ENCODE measurements around the gene RGS12.

Gene RGS12

GRCh38 chr4:3307486-3307885 lies 14.7 kb downstream of the RGS12 start:
- no peak for DNase-seq (ENCODE audit: low read depth, low spot score)

GRCh38 chr4:3307891-3308575 lies 15.2 kb downstream of the RGS12 start:
- no peak for DNase-seq (ENCODE audit: low read depth, low spot score)

- DNase-seq (ENCODE audit: low read depth, low spot score): no peak
Measured at GRCh38 chr4:3308691-3309090, 15.9 kb downstream of the RGS12 start.

- DNase-seq (ENCODE audit: low read depth, low spot score): no peak
Measured at GRCh38 chr4:3310301-3311094, 17.7 kb downstream of the RGS12 start.

GRCh38 chr4:3311095-3311372 lies 18.2 kb downstream of the RGS12 start:
- no peak for DNase-seq (ENCODE audit: low read depth, low spot score)

GRCh38 chr4:3311489-3312171 lies 18.8 kb downstream of the RGS12 start:
- DNase-seq (ENCODE audit: low read depth, low spot score): no peak

- no peak for DNase-seq (ENCODE audit: low read depth, low spot score)
Measured at GRCh38 chr4:3312362-3312761, 19.5 kb downstream of the RGS12 start.

- no peak for DNase-seq (ENCODE audit: low read depth, low spot score)
Measured at GRCh38 chr4:3313139-3313538, 20.3 kb downstream of the RGS12 start.

- no peak for DNase-seq (ENCODE audit: low read depth, low spot score)
Measured at GRCh38 chr4:3313556-3314228, 20.9 kb downstream of the RGS12 start.

GRCh38 chr4:3314706-3315260 lies 22.0 kb downstream of the RGS12 start:
- DNase-seq (ENCODE audit: low read depth, low spot score): no peak

GRCh38 chr4:3315566-3315965 lies 22.7 kb downstream of the RGS12 start:
- no peak for DNase-seq (ENCODE audit: low read depth, low spot score)

- DNase-seq (ENCODE audit: low read depth, low spot score): no peak
Measured at GRCh38 chr4:3316146-3316545, 23.3 kb downstream of the RGS12 start.

GRCh38 chr4:3317011-3317655 lies 24.3 kb downstream of the RGS12 start:
- no peak for DNase-seq (ENCODE audit: low read depth, low spot score)

- DNase-seq (ENCODE audit: low read depth, low spot score): no peak
Measured at GRCh38 chr4:3317656-3318211, 24.9 kb downstream of the RGS12 start.

GRCh38 chr4:3318561-3319021 lies 25.8 kb downstream of the RGS12 start:
- no peak for DNase-seq (ENCODE audit: low read depth, low spot score)

GRCh38 chr4:3320361-3321023 lies 27.7 kb downstream of the RGS12 start:
- DNase-seq (ENCODE audit: low read depth, low spot score): no peak

GRCh38 chr4:3321295-3321889 lies 28.6 kb downstream of the RGS12 start:
- DNase-seq (ENCODE audit: low read depth, low spot score): peak; percentile 68

- peak; percentile 78 for DNase-seq (ENCODE audit: low read depth, low spot score)
Measured at GRCh38 chr4:3322059-3322550, 29.3 kb downstream of the RGS12 start.

- no peak for DNase-seq (ENCODE audit: low read depth, low spot score)
Measured at GRCh38 chr4:3323071-3323481, 30.3 kb downstream of the RGS12 start.
